ENCODE measurements around the gene RXFP3.

The RXFP3 gene

GRCh38 chr5:33981408-33982162 is 45.4 kb downstream of the RXFP3 start:
- no peak for DNase-seq

- DNase-seq = no peak
Observed at GRCh38 chr5:33984178-33984577, 48.0 kb downstream of the RXFP3 start.

- DNase-seq = no peak
Observed at GRCh38 chr5:33984671-33985124, 48.5 kb downstream of the RXFP3 start, which contains the start of gene SLC45A2. SLC45A2 (minus strand) TSS chr5:33984693; CDS start chr5:33984583, 110 bp downstream.

DNA sequence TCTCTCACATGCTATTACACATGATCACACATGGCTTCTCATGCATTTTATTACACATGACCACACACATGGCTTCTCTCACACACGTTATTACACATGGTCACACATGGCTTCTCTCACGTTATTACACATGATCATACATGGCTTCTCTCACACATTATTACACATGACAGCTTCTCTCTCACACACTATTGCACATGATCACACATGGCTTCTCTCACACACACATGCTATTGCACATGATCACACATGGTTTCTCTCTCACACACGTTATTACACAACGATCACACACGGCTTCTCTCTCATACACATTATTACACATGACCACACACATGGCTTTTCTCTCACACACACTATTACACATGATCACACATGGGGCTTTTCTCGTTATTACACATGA is 49.3 kb downstream of the RXFP3 start:
- no peak for DNase-seq

Measured in activated CD8-positive, alpha-beta memory T cell treated with anti-CD3 and anti-CD28 coated beads, Interleukin-2, amount 50 U/mL, for 48 hours (primary cell).